Ovary (tissue), 9 donors: ENCODE measurements around the gene FAM219A. TPM values are rescaled to one million over a fixed set of nuclear protein-coding genes. Genes with fewer than 3 reads are reported as not detected.
A peak's percentile ranks its signal among the peaks of the same experiment; 100 is the strongest.

Source experiments
- DNase-seq, 5 donors: peaks; one replicate each; pipeline ENCODE4 v3.0.0-alpha.2; 2019 to 2020
- H3K27ac ChIP-seq, 2 donors: fragments of 200-600 bp; one replicate each; pipeline versions ENCODE4 v1.5.1 to v1.8.0; 2019 to 2022
- H3K27me3 ChIP-seq: fragments of 200-600 bp; one replicate; pipeline ENCODE4 v1.8.0; 2022
- H3K36me3 ChIP-seq: fragments of 200-600 bp; sonication (generic); one replicate; pipeline ENCODE4 v1.5.1; 2019
- H3K4me1 ChIP-seq: one replicate; pipeline ENCODE4 v1.8.1; 2013; ENCODE audit warnings: mild to moderate bottlenecking, moderate library complexity; ENCODE audit not compliant: insufficient read depth
- H3K4me3 ChIP-seq: fragments of 200-600 bp; sonication (generic); one replicate; pipeline ENCODE4 v1.5.1; 2017
- H3K9me3 ChIP-seq, 2 donors: fragments of 200-600 bp in 1 of 2; sonication (generic) in 1 of 2; one replicate each; pipeline versions ENCODE4 v1.5.1 to v1.8.1; 2013 to 2019; ENCODE audit warnings: mild to moderate bottlenecking in 1 of 2, moderate library complexity in 1 of 2
- EP300 ChIP-seq: sonication (generic); formaldehyde crosslinking; IDR thresholded peaks from one replicate; pipeline ENCODE4 v1.6.1; 2017; ENCODE audit warnings: antibody characterized with exemption
- POLR2A ChIP-seq: fragments of 450-650 bp; IDR thresholded peaks from one replicate; pipeline ENCODE4 v1.6.1; 2017; ENCODE audit warnings: antibody characterized with exemption, mild to moderate bottlenecking, moderate library complexity
- WGBS, 3 donors: extraction: QIAGEN DNeasy Blood & Tissue Kit in 1 of 3; methylation state at CpG; one replicate each; pipeline versions ENCODE4 v1.1.5 to v1.1.7; 2013 to 2017; 5-methylcytosine and 5-hydroxymethylcytosine counted together
- intact Hi-C, 4 donors: fragments of 100-400 bp; cut with DNase I; formaldehyde crosslinking; loops; one replicate each; pipeline versions ENCODE4 v1.11.0 to v1.15.1; 2022 to 2023
- polyA plus RNA-seq, 2 donors: library from polyadenylated mRNA; stranded (reverse); fragments of 200-250 nt in 1 of 2; fragments of 350-450 nt in 1 of 2; fragmentation: Illumina TruSeq in 1 of 2; extraction: RNeasy Lipid Tissue Mini Kit (QIAGEN cat#74804) in 1 of 2; gene quantifications; one replicate each; pipeline ENCODE4 v1.2.3, GENCODE V29; 2013 to 2014
- total RNA-seq, 7 donors: library from RNA; depleted of rRNA in 2 of 7; stranded (reverse); fragments of >200 nt in 2 of 7; fragmentation: NEBNext Ultra II Directional in 3 of 7; extraction: Animal tissue kit (Norgen Biotek cat#: 25700) in 3 of 7; gene quantifications; one replicate each; pipeline versions ENCODE4 v1.1.0 to v1.2.4, GENCODE V29; 2016 to 2023
- TF ChIP-seq, protein P1 (sequence below), 3 donors: fragments of 450-650 bp in 2 of 3; fragments of 200-600 bp in 1 of 3; IDR thresholded peaks; one replicate each; pipeline versions ENCODE4 v1.5.1 to v1.8.0; 2016 to 2022; ENCODE audit warnings: antibody characterized with exemption in 3 of 3, mild to moderate bottlenecking in 1 of 3
- donor health status: DM: no; HTN: no; CAD: no; lungs with moderate emphysema.
- donor health status: DM: no; HTN: no; CAD: no.
- donor health status: Bipolar disorder and iron deficiency.
- donor health status: DM: yes; HTN: yes; CAD: no.
- donor health status: DM: no; HTN: no; CAD: no.
- donor health status: DM: yes; HTN: yes; CAD: no.

Gene FAM219A
- total and polyA plus RNA-seq, 9 donors: 5.2 to 24.7 (median 15.2) TPM

DNA sequence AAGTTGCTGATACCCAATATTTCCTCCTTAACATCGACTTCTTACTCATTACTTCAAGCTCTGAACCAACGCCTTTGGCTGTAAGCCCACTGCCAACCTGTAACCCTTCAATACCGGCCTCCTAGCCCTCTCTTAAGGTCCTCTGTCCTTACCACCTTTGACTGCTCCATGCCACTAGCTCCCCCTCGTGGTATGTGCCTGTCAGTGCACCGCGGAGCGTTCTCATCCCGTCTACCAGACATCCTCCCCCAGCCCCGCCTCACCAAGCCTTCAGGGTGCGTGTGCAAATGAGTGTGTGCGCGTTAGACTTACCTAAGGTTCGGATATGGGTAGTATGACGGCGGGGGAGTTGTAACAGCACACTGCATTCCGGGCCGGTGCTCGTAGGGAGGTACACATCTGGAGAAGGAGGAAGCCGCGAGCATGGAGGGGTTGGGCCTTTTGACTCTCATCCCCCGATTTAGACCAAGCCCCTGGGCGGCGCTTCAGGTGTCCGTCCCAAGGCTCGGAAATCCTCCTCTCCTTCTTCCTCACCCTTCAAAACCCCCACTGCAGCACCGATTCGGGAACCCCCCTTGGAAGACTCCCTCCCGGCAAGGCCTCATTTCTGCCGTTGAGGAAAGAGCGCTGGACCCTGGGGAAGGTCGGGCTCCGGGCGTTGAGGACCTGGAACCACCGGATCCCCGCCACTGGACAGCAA, 78.9 kb downstream of the FAM219A start:
- Histone ChIP-seq H3K27me3 (no peaks in the 10 kb centered on the region), H3K4me3 (no peak overlapping the region), H3K9me3 (no peaks in the 10 kb centered on the region), H3K4me1 (peaks cover 14% of the 10 kb centered on the region), H3K36me3 (no peaks in the 10 kb centered on the region), H3K27ac (no peak overlapping the region)
- intact Hi-C loops: loop anchor here in 2 of 4 donors (2.0 to 5.0 kb wide), 2 partner anchors 47 kb away; no protein-coding TSS in a partner anchor
- TF ChIP-seq POLR2A (no peak), EP300 (no peak)
- TF ChIP-seq, protein P1, sequence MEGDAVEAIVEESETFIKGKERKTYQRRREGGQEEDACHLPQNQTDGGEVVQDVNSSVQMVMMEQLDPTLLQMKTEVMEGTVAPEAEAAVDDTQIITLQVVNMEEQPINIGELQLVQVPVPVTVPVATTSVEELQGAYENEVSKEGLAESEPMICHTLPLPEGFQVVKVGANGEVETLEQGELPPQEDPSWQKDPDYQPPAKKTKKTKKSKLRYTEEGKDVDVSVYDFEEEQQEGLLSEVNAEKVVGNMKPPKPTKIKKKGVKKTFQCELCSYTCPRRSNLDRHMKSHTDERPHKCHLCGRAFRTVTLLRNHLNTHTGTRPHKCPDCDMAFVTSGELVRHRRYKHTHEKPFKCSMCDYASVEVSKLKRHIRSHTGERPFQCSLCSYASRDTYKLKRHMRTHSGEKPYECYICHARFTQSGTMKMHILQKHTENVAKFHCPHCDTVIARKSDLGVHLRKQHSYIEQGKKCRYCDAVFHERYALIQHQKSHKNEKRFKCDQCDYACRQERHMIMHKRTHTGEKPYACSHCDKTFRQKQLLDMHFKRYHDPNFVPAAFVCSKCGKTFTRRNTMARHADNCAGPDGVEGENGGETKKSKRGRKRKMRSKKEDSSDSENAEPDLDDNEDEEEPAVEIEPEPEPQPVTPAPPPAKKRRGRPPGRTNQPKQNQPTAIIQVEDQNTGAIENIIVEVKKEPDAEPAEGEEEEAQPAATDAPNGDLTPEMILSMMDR (IDR thresholded peaks at IDR 0.05): peak; percentile 53 to 79 (median 63)
- DNase-seq: peak; percentile 69 to 85 (median 79)
- 6 to 7% (median 6%) methylated on average over 35 of the region's 35 CpGs for WGBS, 3 donors

DNA sequence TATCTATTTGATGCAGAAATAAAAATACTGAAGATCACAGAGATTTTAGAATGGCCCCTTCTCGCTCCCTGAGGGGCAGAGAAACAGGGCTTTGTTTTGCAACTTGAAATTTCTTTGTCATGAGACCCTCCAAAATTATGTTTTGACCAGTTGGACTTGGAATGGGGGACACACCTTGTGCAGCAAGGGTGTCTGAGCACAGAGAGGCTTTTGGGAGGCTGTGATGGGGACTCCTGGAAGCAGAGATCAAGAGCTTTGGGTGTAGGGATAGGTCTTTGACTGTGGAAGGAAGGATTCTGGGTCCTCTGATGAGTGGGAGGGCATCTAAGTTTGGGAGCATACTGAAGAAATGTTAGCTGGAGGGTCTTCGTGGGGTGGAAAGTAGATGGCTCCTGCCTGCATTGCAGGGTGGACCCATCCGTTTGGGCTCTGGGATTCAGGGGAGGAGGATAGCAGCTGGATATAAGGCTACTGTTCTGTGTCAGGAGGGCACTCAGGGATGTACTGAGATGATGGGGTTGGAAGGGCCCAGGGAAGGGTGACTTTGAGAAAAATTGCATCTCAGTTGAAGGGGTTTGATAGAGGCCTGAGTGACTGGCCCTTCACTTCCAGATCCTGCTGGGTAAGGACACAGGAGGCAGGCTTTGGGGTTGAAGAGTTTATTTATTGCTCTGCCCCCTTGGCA, 79.9 kb downstream of the FAM219A start:
- H3K9me3 ChIP-seq: no peaks in the 10 kb centered on the region
- TF ChIP-seq POLR2A: no peak
- TF ChIP-seq, protein P1 (IDR thresholded peaks at IDR 0.05): no peak
- TF ChIP-seq EP300: no peak
- H3K27ac ChIP-seq: no peak overlapping the region
- intact Hi-C loops: loop anchor here in 2 of 4 donors (2.0 to 5.0 kb wide), 2 partner anchors 46 kb away; no protein-coding TSS in a partner anchor
- H3K4me1 ChIP-seq: peaks cover 14% of the 10 kb centered on the region
- no peak overlapping the region for H3K4me3 ChIP-seq
- H3K36me3 ChIP-seq: no peaks in the 10 kb centered on the region
- H3K27me3 ChIP-seq: no peaks in the 10 kb centered on the region
- no peak for DNase-seq
- 89 to 99% (median 96%) methylated on average over 3 of the region's 3 CpGs for WGBS, 3 donors

DNA sequence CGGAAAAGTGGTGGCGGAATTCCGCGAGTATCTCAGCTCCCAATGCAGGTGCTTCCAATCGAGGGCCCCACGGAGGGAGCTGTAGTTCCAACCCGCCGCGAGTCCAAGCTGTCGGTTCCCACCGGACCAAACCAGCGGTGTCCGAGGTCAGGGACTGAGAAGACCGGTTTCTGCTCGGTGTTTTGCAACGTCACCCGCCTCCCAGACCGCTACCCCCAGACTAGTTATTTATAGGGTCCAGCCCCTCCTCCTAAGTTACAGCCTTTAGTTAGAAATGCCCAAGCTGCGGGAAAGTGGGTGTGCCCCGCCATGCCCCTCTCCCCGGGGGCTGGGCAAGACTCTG, 81.0 kb downstream of the FAM219A start:
- Histone ChIP-seq H3K9me3 (no peaks in the 10 kb centered on the region), H3K4me1 (peaks cover 14% of the 10 kb centered on the region), H3K27me3 (no peaks in the 10 kb centered on the region), H3K27ac (no peak overlapping the region), H3K4me3 (peak overlapping the region; percentile 73), H3K36me3 (no peaks in the 10 kb centered on the region)
- TF ChIP-seq, protein P1 (IDR thresholded peaks at IDR 0.05): no peak
- TF ChIP-seq EP300 (no peak), POLR2A (no peak)
- intact Hi-C loops: loop anchor here in 1 of 4 donors (5.0 kb wide), 1 partner anchor 45 kb away; no protein-coding TSS in a partner anchor
- 3 to 7% (median 5%) methylated on average over 21 of the region's 21 CpGs for WGBS, 3 donors
- peak in 4 of 5 donors; percentile 23 to 56 (median 46) for DNase-seq

DNA sequence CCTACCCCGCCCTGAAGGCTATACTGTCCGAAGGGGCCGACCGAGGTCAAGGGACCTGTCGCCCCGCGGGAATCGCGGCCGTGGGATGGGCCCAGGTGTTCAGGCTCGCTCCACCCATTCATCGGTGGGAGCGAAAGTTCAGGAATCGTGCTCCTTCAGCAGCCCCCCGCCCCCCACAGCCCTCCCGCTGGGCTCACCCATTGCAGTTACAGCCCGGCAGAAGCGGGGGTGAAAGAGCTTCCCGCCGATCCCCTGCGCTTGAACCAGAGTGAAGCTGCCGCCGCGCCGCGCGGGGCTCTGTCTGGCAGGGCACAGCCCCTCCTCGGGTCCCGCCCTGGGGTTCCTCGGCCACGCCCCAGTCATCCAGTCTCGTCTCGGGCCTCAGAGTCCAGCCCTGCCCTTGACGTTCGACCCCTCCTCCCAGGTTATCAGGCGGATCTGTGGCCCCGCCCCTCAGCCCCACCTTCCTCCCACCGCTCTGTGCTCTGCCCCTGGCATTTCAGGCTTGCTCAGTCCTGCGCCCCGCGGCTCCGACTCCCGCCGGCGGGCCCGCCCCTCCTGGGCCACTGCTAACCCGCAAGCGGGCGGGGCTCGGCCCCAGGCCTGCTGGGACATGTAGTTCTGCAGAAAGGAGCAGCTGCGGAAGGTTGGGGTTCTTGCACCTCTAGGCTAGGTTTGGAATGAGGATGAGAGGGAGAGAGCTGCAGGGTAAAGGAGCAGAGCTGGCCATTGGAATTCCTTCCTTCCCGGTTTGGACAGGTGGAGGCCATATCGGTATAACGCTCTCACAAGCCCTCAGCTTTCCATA, 81.6 kb downstream of the FAM219A start, which contains the start of gene MYORG:
Gene MYORG, minus strand, starts transcription at position 303 of the 808 bp plus-strand sequence. CDS start 3,955 bp downstream, outside the sequence.
- no peaks in the 10 kb centered on the region for H3K27me3 ChIP-seq
- WGBS, 3 donors: 0 to 2% (median 1%) methylated on average over 37 to 54 of the region's 54 CpGs
- no peaks in the 10 kb centered on the region for H3K36me3 ChIP-seq
- peaks cover 0 to 6% of the 10 kb centered on the region in 2 donors for H3K9me3 ChIP-seq
- TF ChIP-seq POLR2A: peak; percentile 25
- TF ChIP-seq, protein P1 (IDR thresholded peaks at IDR 0.05): no peak
- peak; percentile 57 to 83 (median 78) for DNase-seq
- H3K4me3 ChIP-seq: peak within 1 kb of the TSS; percentile 73
- intact Hi-C loops: loop anchor here in 1 of 4 donors (5.0 kb wide), 1 partner anchor 44 kb away; no protein-coding TSS in a partner anchor
- peaks cover 14% of the 10 kb centered on the region for H3K4me1 ChIP-seq
- no peak within 1 kb of the TSS for H3K27ac ChIP-seq
